Ishikawa (cell line): ENCODE results near the gene TPCN2.

Source experiments
- CEBPB ChIP-seq: IDR thresholded peaks from 2 replicates; pipeline ENCODE4 v1.6.1; 2012
- CREB1 ChIP-seq: IDR thresholded peaks from 2 replicates; pipeline ENCODE4 v1.6.1; 2012; ENCODE audit warnings: low read depth
- EGR1 ChIP-seq: IDR thresholded peaks from 2 replicates; pipeline ENCODE4 v1.6.1; 2012
- EP300 ChIP-seq: IDR thresholded peaks from 2 replicates; pipeline ENCODE4 v1.6.1; 2012; ENCODE audit warnings: borderline replicate concordance
- TAF1 ChIP-seq: IDR thresholded peaks from 2 replicates; pipeline ENCODE4 v1.6.1; 2012; ENCODE audit warnings: low read depth, mild to moderate bottlenecking
- TEAD4 ChIP-seq: IDR thresholded peaks from 2 replicates; pipeline ENCODE4 v1.6.1; 2012
- YY1 ChIP-seq: IDR thresholded peaks from 2 replicates; pipeline ENCODE4 v1.6.1; 2012; ENCODE audit warnings: low read depth
- ZBTB7A ChIP-seq: IDR thresholded peaks from 2 replicates; pipeline ENCODE4 v1.6.1; 2012; ENCODE audit warnings: low read depth
- TF ChIP-seq, protein P1 (sequence below): IDR thresholded peaks from 2 replicates; pipeline ENCODE4 v1.6.1; 2012; ENCODE audit warnings: low read depth, mild to moderate bottlenecking
- TF ChIP-seq, protein P2 (sequence below): IDR thresholded peaks from 2 replicates; pipeline ENCODE4 v1.6.1; 2012

DNA sequence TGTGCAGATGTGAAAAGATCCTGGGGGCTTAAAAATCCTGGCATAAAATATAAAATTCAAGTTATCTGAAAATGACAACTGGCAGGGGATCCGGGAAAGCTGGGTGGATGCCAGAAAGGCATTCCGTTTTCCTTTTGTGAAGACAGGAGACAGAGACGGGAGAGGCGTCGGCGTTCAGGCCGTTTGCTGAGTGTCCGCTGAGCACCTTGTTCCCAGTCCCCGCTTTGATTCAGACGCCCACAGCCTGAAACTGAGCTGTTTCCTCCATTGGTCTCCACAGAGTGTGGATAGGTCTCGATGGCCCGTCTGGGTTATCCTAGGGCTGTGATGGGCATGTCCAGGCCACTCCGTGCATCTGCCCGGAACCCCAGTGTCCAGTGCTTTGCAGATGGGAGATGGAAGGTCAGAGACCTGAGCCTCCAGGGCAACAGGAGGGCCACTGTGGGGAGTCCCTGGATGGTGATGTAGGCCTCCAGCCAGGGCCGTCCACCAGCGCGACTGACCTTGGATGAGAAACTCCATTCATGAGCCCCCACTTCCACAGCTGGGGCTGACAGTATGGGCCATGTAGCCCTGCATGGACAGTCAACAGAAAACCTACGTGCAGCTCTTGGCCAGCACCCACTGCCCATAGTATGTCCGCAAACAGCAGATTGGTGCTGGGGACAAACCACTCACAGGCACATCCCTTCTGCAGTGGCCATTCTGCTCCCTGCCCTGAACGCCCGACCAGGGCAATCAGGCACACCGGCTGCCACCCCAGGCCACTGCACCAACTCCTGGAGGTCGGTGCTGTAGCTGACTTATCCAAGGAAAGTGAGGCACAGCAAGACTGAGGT, 47.3 kb upstream of the TPCN2 start:
- TF ChIP-seq, protein P1, sequence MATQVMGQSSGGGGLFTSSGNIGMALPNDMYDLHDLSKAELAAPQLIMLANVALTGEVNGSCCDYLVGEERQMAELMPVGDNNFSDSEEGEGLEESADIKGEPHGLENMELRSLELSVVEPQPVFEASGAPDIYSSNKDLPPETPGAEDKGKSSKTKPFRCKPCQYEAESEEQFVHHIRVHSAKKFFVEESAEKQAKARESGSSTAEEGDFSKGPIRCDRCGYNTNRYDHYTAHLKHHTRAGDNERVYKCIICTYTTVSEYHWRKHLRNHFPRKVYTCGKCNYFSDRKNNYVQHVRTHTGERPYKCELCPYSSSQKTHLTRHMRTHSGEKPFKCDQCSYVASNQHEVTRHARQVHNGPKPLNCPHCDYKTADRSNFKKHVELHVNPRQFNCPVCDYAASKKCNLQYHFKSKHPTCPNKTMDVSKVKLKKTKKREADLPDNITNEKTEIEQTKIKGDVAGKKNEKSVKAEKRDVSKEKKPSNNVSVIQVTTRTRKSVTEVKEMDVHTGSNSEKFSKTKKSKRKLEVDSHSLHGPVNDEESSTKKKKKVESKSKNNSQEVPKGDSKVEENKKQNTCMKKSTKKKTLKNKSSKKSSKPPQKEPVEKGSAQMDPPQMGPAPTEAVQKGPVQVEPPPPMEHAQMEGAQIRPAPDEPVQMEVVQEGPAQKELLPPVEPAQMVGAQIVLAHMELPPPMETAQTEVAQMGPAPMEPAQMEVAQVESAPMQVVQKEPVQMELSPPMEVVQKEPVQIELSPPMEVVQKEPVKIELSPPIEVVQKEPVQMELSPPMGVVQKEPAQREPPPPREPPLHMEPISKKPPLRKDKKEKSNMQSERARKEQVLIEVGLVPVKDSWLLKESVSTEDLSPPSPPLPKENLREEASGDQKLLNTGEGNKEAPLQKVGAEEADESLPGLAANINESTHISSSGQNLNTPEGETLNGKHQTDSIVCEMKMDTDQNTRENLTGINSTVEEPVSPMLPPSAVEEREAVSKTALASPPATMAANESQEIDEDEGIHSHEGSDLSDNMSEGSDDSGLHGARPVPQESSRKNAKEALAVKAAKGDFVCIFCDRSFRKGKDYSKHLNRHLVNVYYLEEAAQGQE: no peak
- TF ChIP-seq TAF1 (no peak), EGR1 (no peak), EP300 (no peak), CREB1 (no peak), YY1 (no peak), ZBTB7A (no peak), CEBPB (no peak), TEAD4 (no peak)
- TF ChIP-seq, protein P2, sequence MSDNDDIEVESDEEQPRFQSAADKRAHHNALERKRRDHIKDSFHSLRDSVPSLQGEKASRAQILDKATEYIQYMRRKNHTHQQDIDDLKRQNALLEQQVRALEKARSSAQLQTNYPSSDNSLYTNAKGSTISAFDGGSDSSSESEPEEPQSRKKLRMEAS: no peak
